HFFc6 (cell line): Measurements from ENCODE around the gene ITGA11. TPM values are rescaled to one million over a fixed set of nuclear protein-coding genes. Genes with fewer than 3 reads are reported as not detected.

ENCODE experiments used
- DNase-seq: peaks from one replicate; pipeline ENCODE4 v3.0.0-alpha.2; 2018
- H3K27ac Mint-ChIP-seq: 2 replicates; pipeline ENCODE4 v1.8.0; 2020; ENCODE audit warnings: mild to moderate bottlenecking, mixed read lengths
- H3K27me3 Mint-ChIP-seq: 2 replicates; pipeline ENCODE4 v1.8.0; 2021; ENCODE audit warnings: mild to moderate bottlenecking, moderate library complexity, mixed read lengths; ENCODE audit not compliant: insufficient read depth
- H3K36me3 Mint-ChIP-seq: 2 replicates; pipeline ENCODE4 v1.8.0; 2021; ENCODE audit warnings: low read depth, mixed read lengths
- H3K4me1 Mint-ChIP-seq: 2 replicates; pipeline ENCODE4 v1.8.0; 2020; ENCODE audit warnings: low read depth, mixed read lengths
- H3K4me3 Mint-ChIP-seq: 2 replicates; pipeline ENCODE4 v1.8.0; 2020; ENCODE audit warnings: mild to moderate bottlenecking, moderate library complexity, mixed read lengths
- H3K9me3 Mint-ChIP-seq: 2 replicates; pipeline ENCODE4 v1.8.0; 2020; ENCODE audit warnings: mild to moderate bottlenecking, mixed read lengths
- CTCF ChIP-seq: fragments of 200-600 bp; sonication (generic); IDR thresholded peaks from 2 replicates; pipeline ENCODE4 v1.5.0; 2021; ENCODE audit warnings: antibody characterized with exemption, mild to moderate bottlenecking
- total RNA-seq, 6 experiments: library from RNA; stranded (reverse); fragmentation: NEBNext Ultra II Directional; extraction: Animal tissue kit (Norgen Biotek cat#: 25700); gene quantifications; 2 replicates in 1 of 6; 3 replicates in 5 of 6; pipeline ENCODE4 v1.2.3, GENCODE V29; 2021

ITGA11 gene
- total RNA-seq, 6 experiments from 2014 or later = 1.2 to 2.1 (median 1.4) TPM

- H3K36me3 Mint-ChIP-seq = no peaks in the 10 kb centered on the region
- H3K4me3 Mint-ChIP-seq = peak overlapping the region; percentile 21; the same call in 1 of the 2 replicates
- peaks cover 7% of the 10 kb centered on the region; the same call in 1 of the 2 replicates for H3K27me3 Mint-ChIP-seq
- peak; percentile 94 for TF ChIP-seq CTCF
- no peaks in the 10 kb centered on the region for H3K9me3 Mint-ChIP-seq
- peaks cover 5% of the 10 kb centered on the region; the same call in 1 of the 2 replicates for H3K4me1 Mint-ChIP-seq
- peak; percentile 70 for DNase-seq
- no peak overlapping the region for H3K27ac Mint-ChIP-seq
Observed at GRCh38 chr15:68252925-68253534, 178.9 kb downstream of the ITGA11 start.

- Mint-ChIP-seq H3K4me1 (peaks cover 5% of the 10 kb centered on the region; the same call in 1 of the 2 replicates), H3K27me3 (peaks cover 6% of the 10 kb centered on the region; the same call in 1 of the 2 replicates), H3K27ac (no peak overlapping the region), H3K36me3 (no peaks in the 10 kb centered on the region), H3K9me3 (peaks cover 6% of the 10 kb centered on the region; the same call in 1 of the 2 replicates), H3K4me3 (no peak overlapping the region)
- no peak for TF ChIP-seq CTCF
- no peak for DNase-seq
Observed at GRCh38 chr15:68249058-68249713, 182.8 kb downstream of the ITGA11 start.

Other genes starting within 250 kb of the ITGA11 start
- 1 to 10 TPM in 3 of 6 experiments, under 1 TPM in 3; 0.40 to 1.9 (median 0.87) TPM for gene CALML4, start 226.8 kb downstream of the ITGA11 start, total RNA-seq
- gene CLN6, start 202.4 kb downstream of the ITGA11 start, total RNA-seq = 10 to 100 TPM; 26.0 to 45.0 (median 37.1) TPM
- gene FEM1B, start 154.4 kb downstream of the ITGA11 start, total RNA-seq = 10 to 100 TPM; 30.7 to 38.0 (median 32.7) TPM
- 10 to 100 TPM in 3 of 6 experiments, 1 to 10 TPM in 3; 9.3 to 11.0 (median 9.9) TPM for gene CORO2B, start 146.8 kb upstream of the ITGA11 start, total RNA-seq